Suprapubic skin (tissue), 4 donors: ENCODE measurements around the gene NAA80.

Source experiments
- CTCF ChIP-seq, 2 donors: fragments of 200-600 bp in 1 of 2; fragments of 450-650 bp in 1 of 2; sonication (generic) in 1 of 2; IDR thresholded peaks; one replicate each; pipeline ENCODE4 v1.5.1; 2016 to 2019; ENCODE audit warnings: antibody characterized with exemption in 2 of 2, mild to moderate bottlenecking in 1 of 2, moderate library complexity in 1 of 2
- POLR2A ChIP-seq, 2 donors: fragments of 450-650 bp; IDR thresholded peaks; one replicate each; pipeline ENCODE4 v1.6.1; 2017; ENCODE audit warnings: antibody characterized with exemption in 2 of 2, mild to moderate bottlenecking in 2 of 2, moderate library complexity in 2 of 2
- POLR2AphosphoS5 ChIP-seq, 3 donors: sonication (generic); formaldehyde crosslinking; IDR thresholded peaks; one replicate each; pipeline ENCODE4 v1.6.1; 2017; ENCODE audit warnings: antibody characterized with exemption in 3 of 3

GRCh38 chr3:50290161-50290641 is 9.0 kb downstream of the NAA80 start:
- TF ChIP-seq CTCF (IDR thresholded peaks at IDR 0.05) = no peak
- TF ChIP-seq POLR2A (IDR thresholded peaks at IDR 0.05) = no peak
- no peak for TF ChIP-seq POLR2AphosphoS5 (IDR thresholded peaks at IDR 0.05)
